ENCODE measurements around the gene NUDT2.
A peak's percentile ranks its signal among the peaks of the same experiment; 100 is the strongest.

NUDT2 gene

GRCh38 chr9:34376596-34377403 lies 47.4 kb downstream of the NUDT2 start, which contains the start of gene MYORG:
MYORG (minus strand) TSS chr9:34376898; CDS start chr9:34372943, 3,955 bp downstream.
- Histone ChIP-seq H3K79me2 (ENCODE audit: control insufficient read depth, low read length) (no peaks in the 10 kb centered on the region), H3K9me3 (ENCODE audit: control insufficient read depth, insufficient read depth, low read length) (no peaks in the 10 kb centered on the region), H3K9me2 (replicated peaks; ENCODE audit: control insufficient read depth, low read length) (no peaks in the 10 kb centered on the region), H4K20me1 (ENCODE audit: control insufficient read depth, insufficient read depth, low read depth, low read length) (no peaks in the 10 kb centered on the region), H3K4me2 (ENCODE audit: low read length) (peak within 1 kb of the TSS; percentile 83), H3K4me3 (ENCODE audit: low read length) (peak within 1 kb of the TSS; percentile 77), H3K27ac (ENCODE audit: low read depth, low read length) (no peak within 1 kb of the TSS), H3F3A (ENCODE audit: control insufficient read depth, insufficient read depth) (no peaks in the 10 kb centered on the region), H3K27me3 (ENCODE audit: control insufficient read depth, low read length) (peaks cover 14% of the 10 kb centered on the region), H3K36me3 (ENCODE audit: control insufficient read depth, low read length) (no peaks in the 10 kb centered on the region), H3K4me1 (ENCODE audit: control insufficient read depth, low read length) (peaks cover 44% of the 10 kb centered on the region)
- TF ChIP-seq EZH2phosphoT487 (IDR thresholded peaks at IDR 0.05; ENCODE audit: borderline replicate concordance, low read length), result no peak
- TF ChIP-seq CTCF (IDR thresholded peaks at IDR 0.05; ENCODE audit: low read depth, low read length, poor library complexity, severe bottlenecking), result no peak

GRCh38 chr9:34377404-34377746 lies 48.0 kb downstream of the NUDT2 start:
- peaks cover 16% of the 10 kb centered on the region for H3K27me3 ChIP-seq (ENCODE audit: control insufficient read depth, low read length)
- H3K9me2 ChIP-seq (replicated peaks; ENCODE audit: control insufficient read depth, low read length), result no peaks in the 10 kb centered on the region
- H3K4me1 ChIP-seq (ENCODE audit: control insufficient read depth, low read length), result peaks cover 44% of the 10 kb centered on the region
- H3K36me3 ChIP-seq (ENCODE audit: control insufficient read depth, low read length), result no peaks in the 10 kb centered on the region
- peak overlapping the region; percentile 77 for H3K4me3 ChIP-seq (ENCODE audit: low read length)
- no peak overlapping the region for H3K27ac ChIP-seq (ENCODE audit: low read depth, low read length)
- H3F3A ChIP-seq (ENCODE audit: control insufficient read depth, insufficient read depth), result no peaks in the 10 kb centered on the region
- H3K9me3 ChIP-seq (ENCODE audit: control insufficient read depth, insufficient read depth, low read length), result no peaks in the 10 kb centered on the region
- H3K79me2 ChIP-seq (ENCODE audit: control insufficient read depth, low read length), result no peaks in the 10 kb centered on the region
- no peaks in the 10 kb centered on the region for H4K20me1 ChIP-seq (ENCODE audit: control insufficient read depth, insufficient read depth, low read depth, low read length)
- TF ChIP-seq CTCF (IDR thresholded peaks at IDR 0.05; ENCODE audit: low read depth, low read length, poor library complexity, severe bottlenecking) (no peak), EZH2phosphoT487 (IDR thresholded peaks at IDR 0.05; ENCODE audit: borderline replicate concordance, low read length) (no peak)
- peak overlapping the region; percentile 83 for H3K4me2 ChIP-seq (ENCODE audit: low read length)

- Histone ChIP-seq H3K27ac (ENCODE audit: low read depth, low read length) (no peak overlapping the region), H3K4me2 (ENCODE audit: low read length) (no peak overlapping the region), H3K9me3 (ENCODE audit: control insufficient read depth, insufficient read depth, low read length) (no peaks in the 10 kb centered on the region), H3F3A (ENCODE audit: control insufficient read depth, insufficient read depth) (no peaks in the 10 kb centered on the region), H3K9me2 (replicated peaks; ENCODE audit: control insufficient read depth, low read length) (no peaks in the 10 kb centered on the region), H4K20me1 (ENCODE audit: control insufficient read depth, insufficient read depth, low read depth, low read length) (no peaks in the 10 kb centered on the region), H3K36me3 (ENCODE audit: control insufficient read depth, low read length) (no peaks in the 10 kb centered on the region), H3K4me1 (ENCODE audit: control insufficient read depth, low read length) (peaks cover 44% of the 10 kb centered on the region), H3K27me3 (ENCODE audit: control insufficient read depth, low read length) (peaks cover 16% of the 10 kb centered on the region), H3K79me2 (ENCODE audit: control insufficient read depth, low read length) (no peaks in the 10 kb centered on the region), H3K4me3 (ENCODE audit: low read length) (no peak overlapping the region)
- TF ChIP-seq CTCF (IDR thresholded peaks at IDR 0.05; ENCODE audit: low read depth, low read length, poor library complexity, severe bottlenecking), result no peak
- TF ChIP-seq EZH2phosphoT487 (IDR thresholded peaks at IDR 0.05; ENCODE audit: borderline replicate concordance, low read length), result no peak
Observed at GRCh38 chr9:34378376-34379060, 49.1 kb downstream of the NUDT2 start.

All from DOHH2 (cell line).